Kidney capillary endothelial cell (primary cell): ENCODE data around the gene LOXHD1.

ENCODE experiments used
- DNase-seq: peaks from one replicate; pipeline ENCODE4 v3.0.0-alpha.2; 2018; ENCODE audit warnings: low spot score

LOXHD1 gene

GRCh38 chr18:46657115-46657955, at the start of gene LOXHD1:
Gene LOXHD1 (minus strand): TSS chr18:46657220. CDS start chr18:46657033, 187 bp downstream.
- DNase-seq, result no peak

- no peak for DNase-seq
Observed at GRCh38 chr18:46705521-46705920, 48.5 kb upstream of the LOXHD1 start.

GRCh38 chr18:46704816-46705215, 47.8 kb upstream of the LOXHD1 start:
- DNase-seq, result no peak

- no peak for DNase-seq
Observed at GRCh38 chr18:46704189-46704588, 47.2 kb upstream of the LOXHD1 start.

- DNase-seq, result no peak
Observed at GRCh38 chr18:46702471-46702870, 45.5 kb upstream of the LOXHD1 start.

- DNase-seq, result no peak
Observed at GRCh38 chr18:46700066-46700824, 43.2 kb upstream of the LOXHD1 start.

- DNase-seq, result no peak
Observed at GRCh38 chr18:46696702-46697101, 39.7 kb upstream of the LOXHD1 start.

- DNase-seq, result no peak
Observed at GRCh38 chr18:46696268-46696667, 39.2 kb upstream of the LOXHD1 start.

GRCh38 chr18:46693996-46694395, 37.0 kb upstream of the LOXHD1 start:
- no peak for DNase-seq

GRCh38 chr18:46688853-46689525, 32.0 kb upstream of the LOXHD1 start:
- DNase-seq, result no peak

GRCh38 chr18:46686186-46686585, 29.2 kb upstream of the LOXHD1 start:
- DNase-seq, result no peak

GRCh38 chr18:46683252-46683651, 26.2 kb upstream of the LOXHD1 start:
- DNase-seq, result no peak

GRCh38 chr18:46680784-46681695, 24.0 kb upstream of the LOXHD1 start:
- no peak for DNase-seq

GRCh38 chr18:46679846-46680598, 23.0 kb upstream of the LOXHD1 start:
- no peak for DNase-seq

- DNase-seq, result no peak
Observed at GRCh38 chr18:46678785-46679399, 21.9 kb upstream of the LOXHD1 start.

GRCh38 chr18:46678041-46678440, 21.0 kb upstream of the LOXHD1 start:
- no peak for DNase-seq

GRCh38 chr18:46677611-46678010, 20.6 kb upstream of the LOXHD1 start:
- no peak for DNase-seq

- peak; percentile 36 for DNase-seq
Observed at GRCh38 chr18:46676182-46676835, 19.3 kb upstream of the LOXHD1 start.

GRCh38 chr18:46675112-46675511, 18.1 kb upstream of the LOXHD1 start:
- no peak for DNase-seq
